ENCODE data around the gene LSM4. TPM values are rescaled to one million over a fixed set of nuclear protein-coding genes. Genes with fewer than 3 reads are reported as not detected.

LSM4 gene
- total and polyA plus RNA-seq, 10 of the 15 experiments (the other 5 are each of a cell fraction or from before 2014, with no cell fraction given), result 12.6 to 652 (median 217) TPM

GRCh38 chr19:18278521-18279265, 44.2 kb downstream of the LSM4 start (continued):
- TF ChIP-seq ZBED1 (IDR thresholded peaks at IDR 0.05; ENCODE audit: borderline replicate concordance), result peak; percentile 10; the same call in 1 of the 2 replicates
- TF ChIP-seq POLR2AphosphoS5 (IDR thresholded peaks at IDR 0.05; ENCODE audit: low read length), result peak; percentile 18
- TF ChIP-seq MXI1 (IDR thresholded peaks at IDR 0.05; ENCODE audit: low read depth, low read length), result 0 out of 2 replicates have a peak, but pooled peaks have one; percentile 25
- TF ChIP-seq BACH1 (IDR thresholded peaks at IDR 0.05; ENCODE audit: borderline replicate concordance), result peak; percentile 11; the same call in 1 of the 2 replicates
- peak; percentile 57 for TF ChIP-seq POLR2A (IDR thresholded peaks at IDR 0.05; ENCODE audit: low read depth, low read length)
- no peak for TF ChIP-seq PAX5 (IDR thresholded peaks at IDR 0.05; ENCODE audit: borderline replicate concordance, low read depth, low read length)
- TF ChIP-seq RBBP5 (conservative IDR thresholded peaks at IDR 0.05), result no peak
- TF ChIP-seq JUND (IDR thresholded peaks at IDR 0.05; ENCODE audit: low read depth, low read length), result no peak
- TF ChIP-seq CUX1 (IDR thresholded peaks at IDR 0.05; ENCODE audit: insufficient replicate concordance, low read depth, low read length), result no peak
- no peak for TF ChIP-seq USF2 (IDR thresholded peaks at IDR 0.05; ENCODE audit: borderline replicate concordance, low read depth, low read length)
- 0 out of 2 replicates have a peak, but pooled peaks have one; percentile 84 for TF ChIP-seq NFXL1 (IDR thresholded peaks at IDR 0.05; ENCODE audit: borderline replicate concordance)
- no peak for TF ChIP-seq CEBPZ (IDR thresholded peaks at IDR 0.05; ENCODE audit: low read depth, low read length)
- TF ChIP-seq IRF5 (IDR thresholded peaks at IDR 0.05; ENCODE audit: borderline replicate concordance), result no peak
- no peak for TF ChIP-seq FOS (IDR thresholded peaks at IDR 0.05; ENCODE audit: borderline replicate concordance, extremely low read depth, insufficient read length)
- no peak for TF ChIP-seq BCLAF1 (IDR thresholded peaks at IDR 0.05)
- no peak for TF ChIP-seq NR2F1 (conservative IDR thresholded peaks at IDR 0.05)
